Kidney (tissue), 14 donors: ENCODE results near the gene SP5. TPM values are rescaled to one million over a fixed set of nuclear protein-coding genes. Genes with fewer than 3 reads are reported as not detected.

Source experiments
- DNase-seq, 5 donors: peaks; one replicate each; pipeline ENCODE4 v3.0.0-alpha.2; 2013 to 2020
- FAIRE-seq: peaks from 2 replicates; lab custom pipeline; 2012; peaks lifted over from hg19 to GRCh38; lab: Jason Lieb, UNC
- H3K27ac ChIP-seq, 2 donors: one replicate each; pipeline ENCODE4 v1.7.0; 2013; ENCODE audit warnings: low read depth in 2 of 2, low read length in 2 of 2, inconsistent platforms in 1 of 2
- H3K27me3 ChIP-seq: one replicate; pipeline ENCODE4 v1.7.1; 2013; ENCODE audit warnings: low read length, inconsistent platforms; ENCODE audit not compliant: control insufficient read depth, insufficient read depth
- H3K36me3 ChIP-seq, 3 donors: one replicate each; pipeline versions ENCODE4 v1.7.0 to v1.7.1; 2013; ENCODE audit warnings: low read length in 3 of 3, control low read depth in 1 of 3, inconsistent platforms in 1 of 3; ENCODE audit not compliant: insufficient read depth in 3 of 3, control insufficient read depth in 2 of 3
- H3K4me1 ChIP-seq, 3 donors: one replicate each; pipeline versions ENCODE4 v1.7.0 to v1.7.1; 2013; ENCODE audit warnings: low read length in 3 of 3, inconsistent platforms in 1 of 3, low read depth in 1 of 3; ENCODE audit not compliant: control insufficient read depth in 2 of 3, insufficient read depth in 2 of 3
- H3K4me3 ChIP-seq, 3 donors: one replicate each; pipeline versions ENCODE4 v1.7.0 to v1.8.1; 2013; ENCODE audit warnings: low read length in 3 of 3, control low read depth in 1 of 3, inconsistent platforms in 1 of 3
- H3K9ac ChIP-seq, 3 donors: one replicate each; pipeline versions ENCODE4 v1.7.0 to v1.7.1; 2013; ENCODE audit warnings: low read length in 3 of 3, control low read depth in 1 of 3, inconsistent platforms in 1 of 3
- H3K9me3 ChIP-seq, 3 donors: one replicate each; pipeline versions ENCODE4 v1.7.0 to v1.7.1; 2013; ENCODE audit warnings: low read length in 3 of 3, control low read depth in 1 of 3, inconsistent platforms in 1 of 3; ENCODE audit not compliant: control insufficient read depth in 2 of 3, insufficient read depth in 1 of 3
- intact Hi-C: fragments of 100-400 bp; cut with DNase I; formaldehyde crosslinking; loops from one replicate; pipeline ENCODE4 v1.11.1; 2022
- polyA plus RNA-seq: library from polyadenylated mRNA; stranded (reverse); fragments of 350-450 nt; fragmentation: Illumina TruSeq; extraction: RNeasy Lipid Tissue Mini Kit (QIAGEN cat#74804); gene quantifications from one replicate; pipeline ENCODE4 v1.2.3, GENCODE V29; 2014; ENCODE audit warnings: low read depth, low replicate concordance; ENCODE audit not compliant: insufficient read depth
- total RNA-seq: library from RNA; stranded (reverse); fragmentation: NEBNext Ultra II Directional; extraction: Animal tissue kit (Norgen Biotek cat#: 25700); gene quantifications from one replicate; pipeline ENCODE4 v1.2.1, GENCODE V29; 2021
- TF ChIP-seq, protein P1 (sequence below): IDR thresholded peaks from 3 replicates; pipeline ENCODE4 v1.5.1; 2012; ENCODE audit warnings: mild to moderate bottlenecking, moderate library complexity, borderline replicate concordance; ENCODE audit not compliant: insufficient read depth; ENCODE audit errors: extremely low read depth
- donor health status: control.
- donor health status: control.
- donor health status: control.
- donor health status: control.
- donor health status: control.
- donor health status: DM: yes; HTN: yes; CAD: no.
- donor health status: Normal renal cell carcinoma (clear cell type).

The SP5 gene
- total and polyA plus RNA-seq, 2 donors from 2014 or later: 0.25 to 1.6 TPM

DNA sequence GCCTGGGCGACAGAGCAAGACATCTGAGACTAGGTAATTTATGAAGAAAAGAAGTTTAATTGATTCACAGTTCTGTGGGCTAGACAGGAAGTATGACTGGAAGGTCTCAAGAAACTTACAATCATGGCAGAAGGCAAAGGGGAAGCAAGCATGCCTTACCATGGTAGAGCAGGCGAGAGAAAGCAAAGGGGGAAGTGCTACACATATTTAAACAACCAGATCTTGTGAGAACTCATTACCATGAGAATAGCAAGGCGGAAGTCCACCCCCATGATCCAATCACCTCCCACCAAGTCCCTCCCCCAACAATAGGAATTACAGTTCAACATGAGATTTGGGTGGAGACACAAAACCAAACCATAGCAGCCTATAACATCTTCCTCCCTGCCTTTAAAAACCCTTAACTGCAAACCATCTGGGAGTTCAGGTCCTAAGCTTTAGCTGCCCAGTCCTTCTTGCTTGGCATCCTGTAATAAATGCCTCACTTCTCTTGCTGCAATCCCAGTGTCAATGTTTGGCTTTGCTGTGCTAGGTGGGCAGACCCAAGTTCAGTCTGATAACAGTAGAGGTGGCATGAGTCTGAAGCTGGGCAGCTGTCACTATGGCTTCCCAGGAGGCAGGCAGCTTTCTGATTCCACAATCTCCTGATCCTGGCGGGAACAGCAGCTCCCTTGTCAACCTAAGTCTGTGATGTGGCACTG lies 11.2 kb upstream of the SP5 start:
- Histone ChIP-seq H3K4me3 (no peak overlapping the region), H3K4me1 (no peaks in the 10 kb centered on the region), H3K27ac (no peak overlapping the region), H3K27me3 (no peaks in the 10 kb centered on the region), H3K9me3 (no peaks in the 10 kb centered on the region), H3K9ac (no peak overlapping the region), H3K36me3 (no peaks in the 10 kb centered on the region)
- FAIRE-seq (no peak), DNase-seq (peak in 2 of 5 donors; percentile 26 to 34)
- TF ChIP-seq, protein P1, sequence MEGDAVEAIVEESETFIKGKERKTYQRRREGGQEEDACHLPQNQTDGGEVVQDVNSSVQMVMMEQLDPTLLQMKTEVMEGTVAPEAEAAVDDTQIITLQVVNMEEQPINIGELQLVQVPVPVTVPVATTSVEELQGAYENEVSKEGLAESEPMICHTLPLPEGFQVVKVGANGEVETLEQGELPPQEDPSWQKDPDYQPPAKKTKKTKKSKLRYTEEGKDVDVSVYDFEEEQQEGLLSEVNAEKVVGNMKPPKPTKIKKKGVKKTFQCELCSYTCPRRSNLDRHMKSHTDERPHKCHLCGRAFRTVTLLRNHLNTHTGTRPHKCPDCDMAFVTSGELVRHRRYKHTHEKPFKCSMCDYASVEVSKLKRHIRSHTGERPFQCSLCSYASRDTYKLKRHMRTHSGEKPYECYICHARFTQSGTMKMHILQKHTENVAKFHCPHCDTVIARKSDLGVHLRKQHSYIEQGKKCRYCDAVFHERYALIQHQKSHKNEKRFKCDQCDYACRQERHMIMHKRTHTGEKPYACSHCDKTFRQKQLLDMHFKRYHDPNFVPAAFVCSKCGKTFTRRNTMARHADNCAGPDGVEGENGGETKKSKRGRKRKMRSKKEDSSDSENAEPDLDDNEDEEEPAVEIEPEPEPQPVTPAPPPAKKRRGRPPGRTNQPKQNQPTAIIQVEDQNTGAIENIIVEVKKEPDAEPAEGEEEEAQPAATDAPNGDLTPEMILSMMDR: no peak
- intact Hi-C loops: no loop called here

DNA sequence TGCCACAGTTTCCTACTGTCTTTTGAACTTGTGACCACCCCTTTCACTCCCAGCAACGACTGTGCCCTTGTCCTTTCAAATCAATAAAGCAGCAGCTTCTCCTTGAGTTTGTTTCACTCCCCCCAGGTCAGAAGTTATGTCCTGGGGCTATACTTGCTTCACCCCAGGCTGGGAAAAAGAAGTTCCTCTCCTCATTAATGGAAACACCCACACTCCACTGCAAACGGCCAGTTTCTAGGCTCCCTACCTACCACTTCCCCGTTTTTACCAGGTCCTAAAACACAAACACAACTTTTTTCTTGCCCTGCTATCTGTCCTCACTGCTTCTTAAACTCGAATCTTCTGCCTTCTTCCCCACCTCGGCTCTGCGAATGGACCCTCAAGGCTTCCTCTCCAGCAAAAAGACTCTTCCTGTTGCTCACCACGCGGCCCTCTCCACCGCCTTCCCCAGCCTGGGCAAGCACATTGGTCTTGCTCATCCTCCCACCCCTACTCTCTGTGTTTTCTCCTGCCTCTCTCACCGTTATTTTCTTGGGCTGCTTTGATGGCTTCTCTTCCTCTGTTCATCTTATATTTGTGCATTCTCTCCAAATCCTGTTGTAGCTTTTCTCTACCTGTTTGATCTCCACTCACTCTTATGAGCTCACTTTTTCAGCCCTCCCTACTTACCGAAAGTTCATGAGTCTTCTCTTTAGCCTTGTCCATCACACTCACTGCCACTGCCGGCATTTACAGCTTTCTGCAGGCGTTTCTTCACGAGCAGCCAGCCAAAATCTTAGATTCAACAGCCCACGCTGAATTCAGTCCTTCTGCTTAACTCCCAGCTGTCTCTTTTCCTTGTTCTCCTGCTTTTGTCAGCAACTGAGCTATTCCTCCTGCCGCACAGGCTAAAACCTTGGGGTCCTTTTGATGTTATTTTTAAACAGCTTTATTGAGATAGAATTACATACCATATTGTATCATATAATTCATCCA lies 7.0 kb upstream of the SP5 start:
- no peak overlapping the region for H3K27ac ChIP-seq
- TF ChIP-seq, protein P1: no peak
- FAIRE-seq: no peak

DNA sequence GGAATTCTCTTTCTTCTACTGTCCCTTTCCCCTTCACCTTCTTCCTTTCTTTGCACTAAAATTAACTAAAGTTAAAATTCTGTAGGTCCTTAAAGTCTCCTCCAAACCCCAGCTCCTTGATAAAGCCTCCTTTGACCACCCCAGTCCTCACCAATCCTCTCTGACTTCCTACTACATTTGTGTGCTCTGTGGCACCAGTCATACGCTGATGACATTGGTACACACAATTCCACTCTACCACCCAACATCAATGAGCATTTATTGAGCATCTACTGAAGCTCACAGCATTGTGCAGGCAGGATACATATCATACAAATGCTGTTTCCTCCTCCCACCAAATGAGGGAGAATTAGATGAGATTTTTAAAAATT lies 4.5 kb upstream of the SP5 start:
- peaks cover 23% of the 10 kb centered on the region for H3K27me3 ChIP-seq
- H3K4me1 ChIP-seq: peaks cover 0 to 6% (median 0%) of the 10 kb centered on the region in 3 donors
- H3K36me3 ChIP-seq: no peaks in the 10 kb centered on the region
- TF ChIP-seq, protein P1: no peak
- DNase-seq (no peak), FAIRE-seq (no peak)
- no peak overlapping the region for H3K9ac ChIP-seq
- no peak overlapping the region for H3K27ac ChIP-seq
- intact Hi-C loops: no loop called here
- no peaks in the 10 kb centered on the region for H3K9me3 ChIP-seq
- no peak overlapping the region for H3K4me3 ChIP-seq

More for the DNA sequence above, 7.0 kb upstream of the SP5 start:
- H3K9me3 ChIP-seq: no peaks in the 10 kb centered on the region
- no peaks in the 10 kb centered on the region for H3K4me1 ChIP-seq
- peak in 1 of 5 donors; percentile 29 for DNase-seq
- no peak overlapping the region for H3K9ac ChIP-seq
- no peak overlapping the region for H3K4me3 ChIP-seq
- peaks cover 17% of the 10 kb centered on the region for H3K27me3 ChIP-seq
- intact Hi-C loops: no loop called here
- H3K36me3 ChIP-seq: no peaks in the 10 kb centered on the region
